HCT116 (cell line): ENCODE data around the gene DIP2C. TPM values are rescaled to one million over a fixed set of nuclear protein-coding genes. Genes with fewer than 3 reads are reported as not detected.
"Not testable (repeated sequence)": the region's sequence is repeated elsewhere in the genome, so short reads cannot be mapped to it uniquely, and the experiment has no call there.

Experiments
- ATAC-seq: fragments of 200-7000 bp; cut with Tn5 transposase; 2 replicates; pipeline ENCODE4 v1.9.1; 2020; ENCODE audit warnings: mild to moderate bottlenecking, moderate library complexity
- BruUV-seq: library from RNA; stranded (reverse); fragments of 400-500 nt; replicated peaks from 2 replicates; lab custom pipeline; 2021; lab: Mats Ljungman, UMichigan
- CTCF ChIA-PET: fragments of 300-600 bp; sonication (Branson Sonifier 250); formaldehyde crosslinking; loops from one replicate; lab custom pipeline; 2021; ENCODE audit warnings: antibody characterized with exemption; lab: Charles Lee
- POLR2A ChIA-PET: fragments of 300-600, 350-600 bp; sonication (Branson Sonifier 250); formaldehyde crosslinking; loops from one replicate; lab custom pipeline; 2021; ENCODE audit warnings: antibody characterized with exemption; lab: Charles Lee
- RAD21 ChIA-PET, 2 experiments: fragments of 300-600 bp; sonication (Branson Sonifier 250); formaldehyde crosslinking; loops; one replicate each; lab custom pipeline; 2023; ENCODE audit warnings: low total read pairs in 2 of 2; ENCODE audit not compliant: uncharacterized antibody in 2 of 2, unreplicated experiment in 2 of 2, low non-redundant PET in 1 of 2; lab: Charles Lee
- DNase-seq: peaks from one replicate; pipeline ENCODE4 v3.0.0-alpha.2; 2010; ENCODE audit warnings: low read depth, low spot score
- H2AFZ ChIP-seq: fragments of 200-600 bp; shearing (Covaris generic), sonication (generic); 2 replicates; pipeline ENCODE4 v1.6.1; 2017; ENCODE audit warnings: low read depth, mixed run types, mixed read lengths, antibody characterized with exemption, low read length; ENCODE audit not compliant: poor library complexity, severe bottlenecking
- H3K27ac ChIP-seq: 2 replicates; pipeline ENCODE4 v1.5.1; 2012; ENCODE audit warnings: low read depth, low read length
- H3K27me3 ChIP-seq: fragments of 200-600 bp; sonication (generic); 2 replicates; pipeline ENCODE4 v1.6.1; 2016; ENCODE audit warnings: mixed run types, low read length, mixed read lengths; ENCODE audit not compliant: insufficient read depth
- H3K36me3 ChIP-seq, 2 experiments: fragments of 200-500 bp in 1 of 2; fragments of 200-600 bp in 1 of 2; sonication (Bioruptor generic) in 1 of 2; sonication (generic) in 1 of 2; 2 replicates each; pipeline versions ENCODE4 v1.5.1 to v1.6.1; 2014 to 2016; ENCODE audit warnings: low read length in 2 of 2, inconsistent platforms in 1 of 2, mixed read lengths in 1 of 2, mixed run types in 1 of 2; ENCODE audit not compliant: insufficient read depth in 2 of 2, control insufficient read depth in 1 of 2
- H3K4me1 ChIP-seq, 2 experiments: fragments of 200-600 bp in 1 of 2; sonication (generic) in 1 of 2; 2 replicates each; pipeline versions ENCODE4 v1.5.1 to v1.6.1; 2012 to 2017; ENCODE audit warnings: low read length in 2 of 2, inconsistent platforms in 1 of 2, mild to moderate bottlenecking in 1 of 2, mixed read lengths in 1 of 2, mixed run types in 1 of 2, moderate library complexity in 1 of 2; ENCODE audit not compliant: insufficient read depth in 2 of 2, control insufficient read depth in 1 of 2
- H3K4me2 ChIP-seq: fragments of 200-600 bp; sonication (generic); 2 replicates; pipeline ENCODE4 v1.6.1; 2017; ENCODE audit warnings: mixed run types, low read length, mixed read lengths
- H3K4me3 ChIP-seq, 2 experiments: fragments of 200-600 bp in 1 of 2; sonication (generic) in 1 of 2; replicated peaks in 1 of 2; 2 replicates each; pipeline ENCODE4 v1.5.1; 2011 to 2016; ENCODE audit warnings: low read length in 2 of 2, control low read depth in 1 of 2, low read depth in 1 of 2, mild to moderate bottlenecking in 1 of 2, mixed read lengths in 1 of 2, mixed run types in 1 of 2
- H3K79me2 ChIP-seq: fragments of 200-600 bp; sonication (generic); 2 replicates; pipeline ENCODE4 v1.6.1; 2017; ENCODE audit warnings: mild to moderate bottlenecking, mixed run types, low read length, moderate library complexity, mixed read lengths; ENCODE audit not compliant: insufficient read depth
- H3K9ac ChIP-seq: fragments of 200-600 bp; sonication (generic); 2 replicates; pipeline ENCODE4 v1.6.1; 2016; ENCODE audit warnings: low read length, mixed read lengths
- H3K9me2 ChIP-seq: fragments of 200-600 bp; sonication (generic), shearing (Covaris generic); 2 replicates; pipeline ENCODE4 v1.6.1; 2017; ENCODE audit warnings: mixed run types, mild to moderate bottlenecking, moderate library complexity; ENCODE audit not compliant: insufficient read depth
- H3K9me3 ChIP-seq, 2 experiments: fragments of 200-500 bp in 1 of 2; fragments of 200-600 bp in 1 of 2; sonication (Bioruptor generic) in 1 of 2; sonication (generic) in 1 of 2; 2 replicates each; pipeline ENCODE4 v1.6.1; 2014 to 2017; ENCODE audit warnings: low read length in 2 of 2, mixed read lengths in 2 of 2, inconsistent platforms in 1 of 2, low read depth in 1 of 2, mild to moderate bottlenecking in 1 of 2, mixed run types in 1 of 2, moderate library complexity in 1 of 2; ENCODE audit not compliant: control insufficient read depth in 1 of 2, insufficient read depth in 1 of 2
- H4K20me1 ChIP-seq: fragments of 200-600 bp; sonication (generic), shearing (Covaris generic); 2 replicates; pipeline ENCODE4 v1.6.1; 2017; ENCODE audit warnings: mixed run types, mild to moderate bottlenecking, moderate library complexity; ENCODE audit not compliant: insufficient read depth
- EGR1 ChIP-seq: IDR thresholded peaks from 2 replicates; pipeline ENCODE4 v1.6.1; 2012; ENCODE audit warnings: low read depth
- ELF1 ChIP-seq: IDR thresholded peaks from 2 replicates; pipeline ENCODE4 v1.6.1; 2012; ENCODE audit warnings: low read depth, borderline replicate concordance
- EZH2phosphoT487 ChIP-seq: fragments of 200-600 bp; IDR thresholded peaks from 2 replicates; pipeline ENCODE4 v1.6.1; 2018; ENCODE audit warnings: antibody characterized with exemption, borderline replicate concordance
- FOSL1 ChIP-seq: IDR thresholded peaks from 2 replicates; pipeline ENCODE4 v1.6.1; 2012; ENCODE audit warnings: low read depth
- JUND ChIP-seq: IDR thresholded peaks from 2 replicates; pipeline ENCODE4 v1.6.1; 2012
- POLR2A ChIP-seq: IDR thresholded peaks from 2 replicates; pipeline ENCODE4 v1.7.0; 2011; ENCODE audit warnings: borderline replicate concordance; ENCODE audit not compliant: insufficient read depth, insufficient read length; ENCODE audit errors: extremely low read depth
- POLR2AphosphoS5 ChIP-seq: IDR thresholded peaks from 2 replicates; pipeline ENCODE4 v1.6.1; 2011; ENCODE audit warnings: mild to moderate bottlenecking, low read depth, low read length, moderate library complexity
- RAD21 ChIP-seq: IDR thresholded peaks from 2 replicates; pipeline ENCODE4 v1.6.1; 2012; ENCODE audit warnings: low read depth, mild to moderate bottlenecking
- SP1 ChIP-seq: IDR thresholded peaks from 2 replicates; pipeline ENCODE4 v1.6.1; 2012; ENCODE audit warnings: low read depth
- ZBTB33 ChIP-seq: IDR thresholded peaks from 2 replicates; pipeline ENCODE4 v1.6.1; 2011; ENCODE audit warnings: mild to moderate bottlenecking, low read length, moderate library complexity; ENCODE audit not compliant: insufficient replicate concordance; ENCODE audit errors: extremely low read depth
- ZFX ChIP-seq: fragments of 450-650 bp; IDR thresholded peaks from 2 replicates; pipeline ENCODE4 v1.6.1; 2017
- intact Hi-C: fragments of 100-400 bp; cut with micrococcal nuclease; formaldehyde crosslinking; loops from 2 replicates; pipeline ENCODE4 v1.10.0; 2022
- total RNA-seq: library from RNA; stranded (reverse); gene quantifications from one replicate; pipeline ENCODE4 v1.2.1, GENCODE V29; 2021; ENCODE audit not compliant: unreplicated experiment
- TF ChIP-seq, protein P1 (sequence below): IDR thresholded peaks from 2 replicates; pipeline ENCODE4 v1.6.1; 2012

The DIP2C gene
- total RNA-seq, 1 experiment from 2014 or later = 15.4 TPM

- H3K9me3 ChIP-seq, H3K9me2 ChIP-seq, POLR2A ChIA-PET, CTCF ChIA-PET, ATAC-seq, H3K27ac ChIP-seq, BruUV-seq, RAD21 ChIA-PET, H3K4me2 ChIP-seq, H3K27me3 ChIP-seq, H3K4me3 ChIP-seq, DNase-seq, H4K20me1 ChIP-seq, intact Hi-C loops, H2AFZ ChIP-seq, H3K36me3 ChIP-seq, H3K4me1 ChIP-seq, H3K9ac ChIP-seq, H3K79me2 ChIP-seq: not testable (repeated sequence)
Observed at GRCh38 chr10:300580-300979, 388.9 kb downstream of the DIP2C start.

DNA sequence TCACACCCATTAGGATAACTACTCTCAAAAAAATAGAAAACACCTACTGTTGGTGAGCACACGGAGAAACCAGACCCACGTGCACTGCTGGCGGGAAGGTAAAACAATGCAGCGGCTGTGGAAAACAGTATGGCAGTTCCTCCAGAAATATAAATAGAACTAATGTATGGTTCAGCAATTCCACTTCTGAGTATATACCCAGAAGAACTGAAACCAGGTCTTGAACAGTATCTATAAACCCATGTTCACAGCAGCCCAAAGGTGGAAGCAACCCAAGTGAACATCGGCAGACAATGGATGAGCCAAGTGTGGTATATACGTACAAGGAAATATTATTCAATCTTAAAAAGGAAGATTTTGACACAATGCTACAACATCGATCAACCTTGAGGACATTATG, 389.5 kb downstream of the DIP2C start:
- RAD21 ChIA-PET = no interaction called here
- CTCF ChIA-PET = no interaction called here
- TF ChIP-seq ELF1 (no peak), POLR2A (no peak), EZH2phosphoT487 (no peak), ZFX (no peak), RAD21 (no peak), ZBTB33 (no peak), FOSL1 (no peak), JUND (no peak), POLR2AphosphoS5 (no peak), EGR1 (no peak), SP1 (no peak)
- TF ChIP-seq, protein P1, sequence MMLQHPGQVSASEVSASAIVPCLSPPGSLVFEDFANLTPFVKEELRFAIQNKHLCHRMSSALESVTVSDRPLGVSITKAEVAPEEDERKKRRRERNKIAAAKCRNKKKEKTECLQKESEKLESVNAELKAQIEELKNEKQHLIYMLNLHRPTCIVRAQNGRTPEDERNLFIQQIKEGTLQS = no peak
- ATAC-seq = no peak
- no peaks in the 10 kb centered on the region for H3K4me1 ChIP-seq
- H3K4me3 ChIP-seq = no peak overlapping the region
- H4K20me1 ChIP-seq = no peaks in the 10 kb centered on the region
- no peak overlapping the region for H3K27ac ChIP-seq
- no TSS peak for BruUV-seq
- POLR2A ChIA-PET = no interaction called here
- H3K9me2 ChIP-seq = no peaks in the 10 kb centered on the region
- no peak overlapping the region for H2AFZ ChIP-seq
- no peaks in the 10 kb centered on the region for H3K36me3 ChIP-seq
- intact Hi-C loops = no loop called here
- H3K9ac ChIP-seq = no peak overlapping the region
- no peak overlapping the region for H3K4me2 ChIP-seq
- H3K9me3 ChIP-seq = no peaks in the 10 kb centered on the region
- H3K79me2 ChIP-seq = no peaks in the 10 kb centered on the region
- no peaks in the 10 kb centered on the region for H3K27me3 ChIP-seq
- no peak for DNase-seq
